ENCODE measurements around the gene GRK5. TPM values are rescaled to one million over a fixed set of nuclear protein-coding genes. Genes with fewer than 3 reads are reported as not detected.

GRK5 gene
- total RNA-seq, 1 experiment from 2014 or later: 1.2 TPM

DNA sequence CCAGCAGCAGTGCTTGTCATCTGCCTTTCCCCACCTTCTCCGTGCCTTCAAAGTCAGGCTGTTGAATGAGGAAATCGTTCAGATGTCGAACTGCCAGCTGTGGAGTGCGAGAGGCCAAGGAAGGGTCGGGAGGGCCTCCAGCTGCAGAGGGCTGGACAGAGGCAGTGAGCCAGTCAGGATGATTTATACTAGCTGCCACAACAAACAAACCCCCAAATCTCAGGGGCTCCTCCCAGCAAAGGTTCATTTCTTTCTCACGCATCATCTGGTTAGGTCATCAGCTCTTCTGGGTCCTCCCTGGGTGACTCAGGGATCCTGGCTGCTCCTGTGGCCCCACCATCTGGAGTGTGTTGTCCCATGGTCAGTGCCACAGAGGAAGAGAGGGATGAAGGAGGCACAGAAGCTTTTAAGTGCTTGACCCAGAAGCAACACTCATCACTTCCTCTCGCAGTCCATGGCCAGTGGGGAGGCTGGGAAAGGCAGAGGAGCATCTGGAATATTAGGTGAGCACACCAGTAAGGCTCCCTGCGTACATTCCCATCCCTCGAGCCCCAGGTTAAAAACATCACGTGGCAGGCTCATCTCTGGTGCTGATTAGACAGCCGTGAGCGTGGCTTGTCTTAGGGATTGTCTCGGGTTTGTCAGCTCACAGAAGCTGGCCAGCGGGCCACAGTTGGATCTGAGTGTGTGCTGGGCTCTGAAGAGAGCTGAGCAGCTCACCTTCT lies 194.5 kb downstream of the GRK5 start:
- no peak overlapping the region for H3K27ac ChIP-seq (ENCODE audit: insufficient read length, low read depth, low read length)
- no peaks in the 10 kb centered on the region for H3K9me3 ChIP-seq (ENCODE audit: control insufficient read depth, low read depth, low read length)
- H3K14ac ChIP-seq (ENCODE audit: insufficient read depth, low read length): no peak overlapping the region; the same call in 1 of the 2 replicates
- Mint-ChIP-seq H3K4me1 (peaks cover 9 to 13% of the 10 kb centered on the region in 2 experiments), H3K4me3 (no peak overlapping the region), H3K27me3 (ENCODE audit: low read depth) (no peaks in the 10 kb centered on the region; the same call in 1 of the 2 replicates), H3K36me3 (ENCODE audit: insufficient read depth in 1 of 3, low read depth in 3 of 3) (no peaks in the 10 kb centered on the region), H3K9me3 (no peaks in the 10 kb centered on the region), H3K27ac (no peak overlapping the region; a peak in 1 of 7 replicates)
- no peak overlapping the region for H4K91ac ChIP-seq (ENCODE audit: insufficient read length, low read depth, low read length)
- H3K27me3 ChIP-seq (ENCODE audit: insufficient read depth, low read length): no peaks in the 10 kb centered on the region
- no peak overlapping the region for H4K8ac ChIP-seq (replicated peaks; ENCODE audit: insufficient read length, low read depth, low read length)
- no peak overlapping the region for H2BK15ac ChIP-seq (ENCODE audit: low read depth, low read length)
- WGBS (ENCODE audit: extremely low coverage, insufficient read length, low lambda C conversion rate): no CpG with 5 or more reads among the region's 14 CpGs
- no peaks in the 10 kb centered on the region for H3K79me2 ChIP-seq (ENCODE audit: insufficient read depth, low read length)
- no peak overlapping the region for H2BK120ac ChIP-seq (ENCODE audit: low read depth, low read length, poor library complexity, severe bottlenecking)
- no peak overlapping the region for H3K18ac ChIP-seq (ENCODE audit: insufficient read length, low read depth, low read length)
- no peak overlapping the region for H3K4me2 ChIP-seq (ENCODE audit: insufficient read depth, insufficient read length, low read length)
- H3K9ac ChIP-seq (ENCODE audit: extremely low read depth, insufficient read length, low read length): no peak overlapping the region
- H2BK5ac ChIP-seq (ENCODE audit: insufficient read length, low read length): no peak overlapping the region
- peaks cover 2% of the 10 kb centered on the region for H4K20me1 ChIP-seq (ENCODE audit: control insufficient read depth, insufficient read depth, insufficient read length)
- no peak overlapping the region for H3K56ac ChIP-seq (ENCODE audit: insufficient read length, low read depth, low read length)
- TF ChIP-seq, protein P1, sequence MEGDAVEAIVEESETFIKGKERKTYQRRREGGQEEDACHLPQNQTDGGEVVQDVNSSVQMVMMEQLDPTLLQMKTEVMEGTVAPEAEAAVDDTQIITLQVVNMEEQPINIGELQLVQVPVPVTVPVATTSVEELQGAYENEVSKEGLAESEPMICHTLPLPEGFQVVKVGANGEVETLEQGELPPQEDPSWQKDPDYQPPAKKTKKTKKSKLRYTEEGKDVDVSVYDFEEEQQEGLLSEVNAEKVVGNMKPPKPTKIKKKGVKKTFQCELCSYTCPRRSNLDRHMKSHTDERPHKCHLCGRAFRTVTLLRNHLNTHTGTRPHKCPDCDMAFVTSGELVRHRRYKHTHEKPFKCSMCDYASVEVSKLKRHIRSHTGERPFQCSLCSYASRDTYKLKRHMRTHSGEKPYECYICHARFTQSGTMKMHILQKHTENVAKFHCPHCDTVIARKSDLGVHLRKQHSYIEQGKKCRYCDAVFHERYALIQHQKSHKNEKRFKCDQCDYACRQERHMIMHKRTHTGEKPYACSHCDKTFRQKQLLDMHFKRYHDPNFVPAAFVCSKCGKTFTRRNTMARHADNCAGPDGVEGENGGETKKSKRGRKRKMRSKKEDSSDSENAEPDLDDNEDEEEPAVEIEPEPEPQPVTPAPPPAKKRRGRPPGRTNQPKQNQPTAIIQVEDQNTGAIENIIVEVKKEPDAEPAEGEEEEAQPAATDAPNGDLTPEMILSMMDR (conservative IDR thresholded peaks at IDR 0.05): no peak
- no peaks in the 10 kb centered on the region for H3K79me1 ChIP-seq (ENCODE audit: insufficient read depth, low read depth, low read length, poor library complexity, severe bottlenecking)
- DNase-seq: no peak
- H2BK12ac ChIP-seq (ENCODE audit: insufficient read length, low read depth, low read length): no peak overlapping the region
- H2AK5ac ChIP-seq (ENCODE audit: insufficient read length, low read length): no peak overlapping the region
- no peak overlapping the region for H2BK20ac ChIP-seq (ENCODE audit: low read depth, low read length, poor library complexity, severe bottlenecking)
- no peak overlapping the region for H3T11ph ChIP-seq (ENCODE audit: low read length)
- no peak overlapping the region for H2AFZ ChIP-seq (ENCODE audit: low read length)
- H3K23me2 ChIP-seq (ENCODE audit: insufficient read length, low read depth, low read length, poor library complexity, severe bottlenecking): no peaks in the 10 kb centered on the region
- H3K23ac ChIP-seq (ENCODE audit: insufficient read length, low read depth, low read length): no peak overlapping the region
- no peaks in the 10 kb centered on the region for H3K4me1 ChIP-seq (ENCODE audit: insufficient read depth, low read length)
- H4K5ac ChIP-seq (ENCODE audit: insufficient read length, low read depth, low read length): no peak overlapping the region
- no peak overlapping the region for H3K4ac ChIP-seq (ENCODE audit: low read depth, low read length)

Data from H9 (cell line).